HEK293 (cell line): Measurements from ENCODE around the gene HSPB6.

Experiments
- CTCF ChIP-seq: fragments of 450-650 bp; formaldehyde crosslinking; IDR thresholded peaks from 2 replicates; pipeline ENCODE4 v1.5.1; 2016; ENCODE audit warnings: missing biosample characterization, missing genetic modification characterization
- GFI1B ChIP-seq: fragments of 450-650 bp; formaldehyde crosslinking; IDR thresholded peaks from 2 replicates; pipeline ENCODE4 v1.5.1; 2016; ENCODE audit warnings: missing biosample characterization, missing genetic modification characterization
- KLF8 ChIP-seq: fragments of 450-650 bp; formaldehyde crosslinking; IDR thresholded peaks from 2 replicates; pipeline ENCODE4 v1.5.1; 2016; ENCODE audit warnings: missing biosample characterization, missing genetic modification characterization
- MYNN ChIP-seq: fragments of 450-650 bp; formaldehyde crosslinking; IDR thresholded peaks from 2 replicates; pipeline ENCODE4 v1.5.1; 2016; ENCODE audit warnings: missing biosample characterization, missing genetic modification characterization, borderline replicate concordance
- PRDM1 ChIP-seq: fragments of 450-650 bp; formaldehyde crosslinking; IDR thresholded peaks from 2 replicates; pipeline ENCODE4; 2016; ENCODE audit warnings: missing biosample characterization, missing genetic modification characterization
- PRDM10 ChIP-seq: fragments of 450-650 bp; formaldehyde crosslinking; IDR thresholded peaks from 2 replicates; pipeline ENCODE4 v1.5.1; 2016; ENCODE audit warnings: missing biosample characterization, missing genetic modification characterization
- SP2 ChIP-seq: fragments of 450-650 bp; formaldehyde crosslinking; IDR thresholded peaks from 2 replicates; pipeline ENCODE4 v1.5.1; 2016; ENCODE audit warnings: missing biosample characterization, missing genetic modification characterization
- SP3 ChIP-seq: fragments of 450-650 bp; formaldehyde crosslinking; IDR thresholded peaks from 2 replicates; pipeline ENCODE4 v1.5.1; 2016; ENCODE audit warnings: missing biosample characterization, missing genetic modification characterization
- WT1 ChIP-seq: fragments of 450-650 bp; formaldehyde crosslinking; IDR thresholded peaks from 2 replicates; pipeline ENCODE4 v1.5.1; 2016; ENCODE audit warnings: missing biosample characterization, missing genetic modification characterization
- YY2 ChIP-seq: fragments of 450-650 bp; formaldehyde crosslinking; IDR thresholded peaks from 2 replicates; pipeline ENCODE4 v1.5.1; 2016; ENCODE audit warnings: missing biosample characterization, missing genetic modification characterization
- ZBTB7A ChIP-seq: fragments of 450-650 bp; formaldehyde crosslinking; IDR thresholded peaks from 2 replicates; pipeline ENCODE4 v1.5.1; 2016; ENCODE audit warnings: low read depth, missing biosample characterization, missing genetic modification characterization
- ZFP69B ChIP-seq: fragments of 450-650 bp; formaldehyde crosslinking; IDR thresholded peaks from 2 replicates; pipeline ENCODE4 v1.5.1; 2016; ENCODE audit warnings: missing biosample characterization, missing genetic modification characterization
- ZNF114 ChIP-seq: fragments of 450-650 bp; formaldehyde crosslinking; IDR thresholded peaks from 2 replicates; pipeline ENCODE4 v1.5.0; 2017; ENCODE audit warnings: missing biosample characterization, missing genetic modification characterization
- ZNF155 ChIP-seq: fragments of 450-650 bp; formaldehyde crosslinking; IDR thresholded peaks from 2 replicates; pipeline ENCODE4 v1.5.1; 2016; ENCODE audit warnings: missing biosample characterization, missing genetic modification characterization
- ZNF157 ChIP-seq: fragments of 450-650 bp; formaldehyde crosslinking; IDR thresholded peaks from 2 replicates; pipeline ENCODE4 v1.5.1; 2016; ENCODE audit warnings: missing biosample characterization, missing genetic modification characterization
- ZNF2 ChIP-seq: fragments of 450-650 bp; formaldehyde crosslinking; IDR thresholded peaks from 2 replicates; pipeline ENCODE4 v1.5.1; 2016; ENCODE audit warnings: missing biosample characterization, missing genetic modification characterization
- ZNF350 ChIP-seq: fragments of 450-650 bp; formaldehyde crosslinking; IDR thresholded peaks from 2 replicates; pipeline ENCODE4 v1.5.0; 2017; ENCODE audit warnings: missing biosample characterization, mild to moderate bottlenecking, missing genetic modification characterization
- ZNF391 ChIP-seq: fragments of 450-650 bp; formaldehyde crosslinking; IDR thresholded peaks from 2 replicates; pipeline ENCODE4 v1.5.1; 2016; ENCODE audit warnings: low read depth, missing biosample characterization, missing genetic modification characterization, borderline replicate concordance
- ZNF558 ChIP-seq: fragments of 450-650 bp; formaldehyde crosslinking; IDR thresholded peaks from 2 replicates; pipeline ENCODE4 v1.5.1; 2016; ENCODE audit warnings: missing biosample characterization, missing genetic modification characterization
- ZNF629 ChIP-seq: fragments of 450-650 bp; formaldehyde crosslinking; IDR thresholded peaks from 2 replicates; pipeline ENCODE4 v1.5.1; 2017; ENCODE audit warnings: missing biosample characterization, missing genetic modification characterization
- ZNF660 ChIP-seq: fragments of 450-650 bp; IDR thresholded peaks from 2 replicates; pipeline ENCODE4 v1.5.1; 2018; ENCODE audit warnings: missing biosample characterization, mild to moderate bottlenecking, missing genetic modification characterization
- ZNF670 ChIP-seq: fragments of 450-650 bp; formaldehyde crosslinking; IDR thresholded peaks from 2 replicates; pipeline ENCODE4 v1.5.1; 2016; ENCODE audit warnings: missing biosample characterization, missing genetic modification characterization, low read depth
- ZNF76 ChIP-seq: fragments of 450-650 bp; formaldehyde crosslinking; IDR thresholded peaks from 2 replicates; pipeline ENCODE4; 2016; ENCODE audit warnings: low read depth, missing biosample characterization, missing genetic modification characterization, borderline replicate concordance
- ZSCAN4 ChIP-seq: fragments of 450-650 bp; formaldehyde crosslinking; IDR thresholded peaks from 2 replicates; pipeline ENCODE4 v1.5.1; 2017; ENCODE audit warnings: missing biosample characterization, missing genetic modification characterization
- TF ChIP-seq, protein P1 (sequence below): fragments of 450-650 bp; formaldehyde crosslinking; conservative IDR thresholded peaks from 2 replicates; pipeline ENCODE4 v1.5.1; 2016; ENCODE audit warnings: low read depth, missing biosample characterization, missing genetic modification characterization
- TF ChIP-seq, protein P2 (sequence below): fragments of 450-650 bp; formaldehyde crosslinking; IDR thresholded peaks from 2 replicates; pipeline ENCODE4 v1.5.1; 2017; ENCODE audit warnings: missing biosample characterization, mild to moderate bottlenecking, missing genetic modification characterization, moderate library complexity

The HSPB6 gene

DNA sequence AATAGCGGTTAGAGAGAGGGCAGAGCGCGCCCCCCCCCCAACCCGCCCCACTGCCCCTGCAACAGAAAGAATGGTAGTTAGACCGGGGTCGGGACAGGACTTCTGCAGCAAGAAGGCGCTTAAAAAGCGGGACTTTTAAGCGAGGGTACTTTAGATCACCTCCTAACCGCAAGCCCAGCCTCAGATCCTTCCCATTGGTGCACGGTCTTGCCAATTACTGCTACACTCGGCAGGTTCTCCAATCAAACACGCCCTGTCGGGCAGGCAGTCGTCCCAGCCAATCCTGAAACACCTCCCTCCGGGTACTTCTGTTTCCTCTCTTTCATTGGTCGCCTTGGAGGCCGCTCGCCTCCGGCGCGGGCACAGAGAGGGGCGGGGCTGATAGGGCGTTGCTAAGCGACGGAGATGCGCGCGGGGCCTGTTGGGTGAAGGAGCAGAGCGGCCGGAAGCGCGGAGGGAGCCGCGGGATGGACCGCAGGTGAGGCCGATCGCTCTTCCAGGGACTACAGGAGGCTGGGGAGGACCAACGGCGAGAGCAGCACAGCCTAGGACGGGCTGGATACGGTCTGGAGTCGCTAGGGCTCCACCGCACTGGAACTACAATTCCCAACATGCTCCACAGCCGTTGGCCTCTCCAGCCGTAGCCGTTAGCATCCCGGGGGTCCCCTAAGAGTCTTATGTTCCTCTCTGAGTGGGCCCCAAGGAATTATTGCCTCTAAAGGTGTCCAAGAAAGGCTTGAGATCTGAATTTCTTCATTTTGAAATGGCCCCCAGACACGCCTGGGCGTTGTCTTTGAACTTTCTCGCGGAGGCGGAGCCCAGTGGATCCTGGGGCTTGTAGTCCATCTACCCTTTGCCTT is 1.1 kb upstream of the HSPB6 start, which contains the start of gene PROSER3 (continued):
- no peak for TF ChIP-seq CTCF (tag by site-specific recombination)
- TF ChIP-seq SP3 (tag by site-specific recombination) = peak; percentile 96
- TF ChIP-seq ZSCAN4 (tag by site-specific recombination) = peak; percentile 50
- TF ChIP-seq ZNF660 = peak; percentile 76
- peak; percentile 100 for TF ChIP-seq SP2
- peak; percentile 54; the same call in 1 of the 2 replicates for TF ChIP-seq WT1 (tag by site-specific recombination)
- peak; percentile 100 for TF ChIP-seq KLF8 (tag by site-specific recombination)
- no peak for TF ChIP-seq ZNF114 (tag by site-specific recombination)
- peak; percentile 78 for TF ChIP-seq ZNF2 (tag by site-specific recombination)
- no peak for TF ChIP-seq ZNF157 (tag by site-specific recombination)
- TF ChIP-seq ZNF558 (tag by site-specific recombination) = peak; percentile 33; the same call in 1 of the 2 replicates
- TF ChIP-seq ZNF629 = peak; percentile 74
- TF ChIP-seq, protein P1, sequence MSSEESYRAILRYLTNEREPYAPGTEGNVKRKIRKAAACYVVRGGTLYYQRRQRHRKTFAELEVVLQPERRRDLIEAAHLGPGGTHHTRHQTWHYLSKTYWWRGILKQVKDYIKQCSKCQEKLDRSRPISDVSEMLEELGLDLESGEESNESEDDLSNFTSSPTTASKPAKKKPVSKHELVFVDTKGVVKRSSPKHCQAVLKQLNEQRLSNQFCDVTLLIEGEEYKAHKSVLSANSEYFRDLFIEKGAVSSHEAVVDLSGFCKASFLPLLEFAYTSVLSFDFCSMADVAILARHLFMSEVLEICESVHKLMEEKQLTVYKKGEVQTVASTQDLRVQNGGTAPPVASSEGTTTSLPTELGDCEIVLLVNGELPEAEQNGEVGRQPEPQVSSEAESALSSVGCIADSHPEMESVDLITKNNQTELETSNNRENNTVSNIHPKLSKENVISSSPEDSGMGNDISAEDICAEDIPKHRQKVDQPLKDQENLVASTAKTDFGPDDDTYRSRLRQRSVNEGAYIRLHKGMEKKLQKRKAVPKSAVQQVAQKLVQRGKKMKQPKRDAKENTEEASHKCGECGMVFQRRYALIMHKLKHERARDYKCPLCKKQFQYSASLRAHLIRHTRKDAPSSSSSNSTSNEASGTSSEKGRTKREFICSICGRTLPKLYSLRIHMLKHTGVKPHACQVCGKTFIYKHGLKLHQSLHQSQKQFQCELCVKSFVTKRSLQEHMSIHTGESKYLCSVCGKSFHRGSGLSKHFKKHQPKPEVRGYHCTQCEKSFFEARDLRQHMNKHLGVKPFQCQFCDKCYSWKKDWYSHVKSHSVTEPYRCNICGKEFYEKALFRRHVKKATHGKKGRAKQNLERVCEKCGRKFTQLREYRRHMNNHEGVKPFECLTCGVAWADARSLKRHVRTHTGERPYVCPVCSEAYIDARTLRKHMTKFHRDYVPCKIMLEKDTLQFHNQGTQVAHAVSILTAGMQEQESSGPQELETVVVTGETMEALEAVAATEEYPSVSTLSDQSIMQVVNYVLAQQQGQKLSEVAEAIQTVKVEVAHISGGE (tag by site-specific recombination) = peak; percentile 96
- TF ChIP-seq ZFP69B = peak; percentile 78
- TF ChIP-seq, protein P2, sequence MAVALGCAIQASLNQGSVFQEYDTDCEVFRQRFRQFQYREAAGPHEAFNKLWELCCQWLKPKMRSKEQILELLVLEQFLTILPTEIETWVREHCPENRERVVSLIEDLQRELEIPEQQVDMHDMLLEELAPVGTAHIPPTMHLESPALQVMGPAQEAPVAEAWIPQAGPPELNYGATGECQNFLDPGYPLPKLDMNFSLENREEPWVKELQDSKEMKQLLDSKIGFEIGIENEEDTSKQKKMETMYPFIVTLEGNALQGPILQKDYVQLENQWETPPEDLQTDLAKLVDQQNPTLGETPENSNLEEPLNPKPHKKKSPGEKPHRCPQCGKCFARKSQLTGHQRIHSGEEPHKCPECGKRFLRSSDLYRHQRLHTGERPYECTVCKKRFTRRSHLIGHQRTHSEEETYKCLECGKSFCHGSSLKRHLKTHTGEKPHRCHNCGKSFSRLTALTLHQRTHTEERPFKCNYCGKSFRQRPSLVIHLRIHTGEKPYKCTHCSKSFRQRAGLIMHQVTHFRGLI (tag by site-specific recombination) = peak; percentile 76
- peak; percentile 99 for TF ChIP-seq MYNN
- no peak for TF ChIP-seq ZNF350 (tag by site-specific recombination)
- TF ChIP-seq ZBTB7A = peak; percentile 71
- peak; percentile 99 for TF ChIP-seq ZNF76 (tag by site-specific recombination)
- TF ChIP-seq ZNF670 (tag by site-specific recombination) = no peak
- TF ChIP-seq PRDM1 (tag by site-specific recombination) = no peak
- TF ChIP-seq PRDM10 = peak; percentile 72
- no peak for TF ChIP-seq GFI1B (tag by site-specific recombination)
- no peak for TF ChIP-seq ZNF155 (tag by site-specific recombination)
- peak; percentile 89; the same call in 1 of the 2 replicates for TF ChIP-seq ZNF391
- TF ChIP-seq YY2 (tag by site-specific recombination) = peak; percentile 79; the same call in 1 of the 2 replicates
